Natural killer cell (primary cell): ENCODE data around the gene SHROOM3. TPM values are rescaled to one million over a fixed set of nuclear protein-coding genes. Genes with fewer than 3 reads are reported as not detected.

Experiments used
- ATAC-seq, 3 donors: fragments of 150-1000 bp in 2 of 3; fragments of 200-7000 bp in 1 of 3; cut with Tn5 transposase; 1 replicate in 1 of 3; 2 replicates in 2 of 3; pipeline ENCODE4 v1.10.0; 2021; ENCODE audit warnings: mild to moderate bottlenecking in 2 of 3, moderate library complexity in 2 of 3
- DNase-seq, 2 donors: peaks; one replicate each; pipeline versions ENCODE4 v3.0.0 to v3.0.0-alpha.2; 2013 to 2021; ENCODE audit warnings: mixed read lengths in 1 of 2
- H3K27ac ChIP-seq: one replicate; pipeline ENCODE4 v1.5.1; 2013; ENCODE audit warnings: mild to moderate bottlenecking, low read length
- H3K27me3 ChIP-seq: one replicate; pipeline ENCODE4 v1.6.1; 2013; ENCODE audit warnings: low read length; ENCODE audit not compliant: control insufficient read depth, insufficient read depth
- H3K36me3 ChIP-seq: one replicate; pipeline ENCODE4 v1.6.1; 2013; ENCODE audit warnings: low read length; ENCODE audit not compliant: control insufficient read depth, insufficient read depth
- H3K4me1 ChIP-seq: one replicate; pipeline ENCODE4 v1.6.1; 2013; ENCODE audit warnings: low read length; ENCODE audit not compliant: control insufficient read depth, insufficient read depth
- H3K4me3 ChIP-seq: one replicate; pipeline ENCODE4 v1.5.1; 2013; ENCODE audit warnings: low read length
- H3K9me3 ChIP-seq: one replicate; pipeline ENCODE4 v1.6.1; 2013; ENCODE audit warnings: low read length; ENCODE audit not compliant: control insufficient read depth, insufficient read depth
- H3K27ac Mint-ChIP-seq, 2 donors: one replicate each; pipeline ENCODE4 v1.8.0; 2022; ENCODE audit warnings: mild to moderate bottlenecking in 2 of 2, mixed read lengths in 2 of 2, moderate library complexity in 1 of 2
- H3K27me3 Mint-ChIP-seq, 2 donors: one replicate each; pipeline ENCODE4 v1.8.0; 2022; ENCODE audit warnings: low read depth in 2 of 2, mixed read lengths in 2 of 2
- H3K36me3 Mint-ChIP-seq: one replicate; pipeline ENCODE4 v1.8.0; 2022; ENCODE audit warnings: mixed read lengths
- H3K4me1 Mint-ChIP-seq, 2 donors: one replicate each; pipeline ENCODE4 v1.8.0; 2022; ENCODE audit warnings: mixed read lengths in 2 of 2
- H3K4me3 Mint-ChIP-seq: one replicate; pipeline ENCODE4 v1.8.0; 2022; ENCODE audit warnings: mild to moderate bottlenecking, moderate library complexity, mixed read lengths
- H3K9me3 Mint-ChIP-seq, 2 donors: one replicate each; pipeline ENCODE4 v1.8.0; 2022; ENCODE audit warnings: mixed read lengths in 2 of 2
- WGBS: methylation state at CpG from one replicate; pipeline ENCODE4 v1.1.7; 2013; ENCODE audit warnings: missing lambda C conversion rate; ENCODE audit not compliant: insufficient coverage; 5-methylcytosine and 5-hydroxymethylcytosine counted together
- intact Hi-C: fragments of 100-400 bp; cut with micrococcal nuclease; formaldehyde crosslinking; loops from one replicate; pipeline ENCODE4 v1.14.2; 2022
- total RNA-seq, 4 donors: library from RNA; stranded (reverse); fragments of 120-200 nt in 1 of 4; gene quantifications; one replicate each; pipeline versions ENCODE4 v1.2.3 to v1.2.4, GENCODE V29; 2013 to 2022
- TF ChIP-seq, protein P1 (sequence below): fragments of 200-600 bp; IDR thresholded peaks from one replicate; pipeline ENCODE4 v1.8.0; 2022; ENCODE audit warnings: antibody characterized with exemption

The SHROOM3 gene
- total RNA-seq, 3 donors from 2014 or later (not counting 1 experiment from before 2014, with no cell fraction given): 0.63 TPM; not detected in 2

DNA sequence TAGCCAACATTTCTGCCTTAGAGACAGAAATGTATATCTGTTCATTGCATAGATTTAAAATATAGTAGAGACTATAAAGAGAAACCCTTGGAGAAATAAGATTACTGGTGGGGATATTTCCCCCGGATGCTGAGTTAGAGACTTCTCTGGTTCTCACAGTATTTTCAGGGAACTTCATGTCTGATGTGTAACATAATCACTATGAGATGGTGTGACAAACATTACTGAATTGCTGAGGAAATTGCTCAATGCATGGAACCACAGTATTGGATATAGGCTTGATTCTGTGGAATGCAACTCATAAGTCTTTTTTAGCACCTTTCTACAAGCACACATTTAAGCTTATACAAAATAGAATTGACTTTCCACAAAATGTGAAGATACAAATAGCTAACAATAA, 310.2 kb downstream of the SHROOM3 start:
- H3K27ac ChIP-seq: no peak overlapping the region
- no peaks in the 10 kb centered on the region for H3K36me3 Mint-ChIP-seq
- no peak for ATAC-seq

DNA sequence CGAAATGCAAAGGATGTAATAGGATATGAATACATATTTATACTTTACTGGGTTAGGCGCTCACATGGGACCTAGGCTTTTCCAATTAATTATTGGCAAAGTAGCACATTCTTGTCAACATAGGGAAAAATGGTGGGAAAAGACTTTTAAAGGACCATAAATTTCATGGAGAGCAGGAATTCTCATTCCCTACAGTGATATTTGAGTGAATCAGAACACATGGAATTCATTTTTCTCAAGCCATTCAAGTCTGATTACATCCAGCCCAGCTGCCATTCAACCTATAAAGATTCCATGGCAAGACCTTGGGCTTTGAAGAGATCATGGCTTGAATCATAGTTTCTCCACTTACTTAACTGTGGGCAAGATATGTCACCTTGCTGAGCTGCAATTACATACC, 312.5 kb downstream of the SHROOM3 start:
- ATAC-seq (no peak), DNase-seq (no peak)
- Mint-ChIP-seq H3K4me1 (no peaks in the 10 kb centered on the region), H3K36me3 (no peaks in the 10 kb centered on the region), H3K27me3 (peaks cover 17 to 28% of the 10 kb centered on the region in 2 donors), H3K9me3 (peaks cover 0 to 2% of the 10 kb centered on the region in 2 donors), H3K4me3 (no peak overlapping the region), H3K27ac (no peak overlapping the region)
- 88% methylated on average over 1 of the region's 2 CpGs for WGBS
- intact Hi-C loops: no loop called here
- no peak overlapping the region for H3K27ac ChIP-seq
- H3K4me3 ChIP-seq: no peak overlapping the region
- TF ChIP-seq, protein P1, sequence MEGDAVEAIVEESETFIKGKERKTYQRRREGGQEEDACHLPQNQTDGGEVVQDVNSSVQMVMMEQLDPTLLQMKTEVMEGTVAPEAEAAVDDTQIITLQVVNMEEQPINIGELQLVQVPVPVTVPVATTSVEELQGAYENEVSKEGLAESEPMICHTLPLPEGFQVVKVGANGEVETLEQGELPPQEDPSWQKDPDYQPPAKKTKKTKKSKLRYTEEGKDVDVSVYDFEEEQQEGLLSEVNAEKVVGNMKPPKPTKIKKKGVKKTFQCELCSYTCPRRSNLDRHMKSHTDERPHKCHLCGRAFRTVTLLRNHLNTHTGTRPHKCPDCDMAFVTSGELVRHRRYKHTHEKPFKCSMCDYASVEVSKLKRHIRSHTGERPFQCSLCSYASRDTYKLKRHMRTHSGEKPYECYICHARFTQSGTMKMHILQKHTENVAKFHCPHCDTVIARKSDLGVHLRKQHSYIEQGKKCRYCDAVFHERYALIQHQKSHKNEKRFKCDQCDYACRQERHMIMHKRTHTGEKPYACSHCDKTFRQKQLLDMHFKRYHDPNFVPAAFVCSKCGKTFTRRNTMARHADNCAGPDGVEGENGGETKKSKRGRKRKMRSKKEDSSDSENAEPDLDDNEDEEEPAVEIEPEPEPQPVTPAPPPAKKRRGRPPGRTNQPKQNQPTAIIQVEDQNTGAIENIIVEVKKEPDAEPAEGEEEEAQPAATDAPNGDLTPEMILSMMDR: no peak
- H3K36me3 ChIP-seq: no peaks in the 10 kb centered on the region
- H3K9me3 ChIP-seq: no peaks in the 10 kb centered on the region
- H3K27me3 ChIP-seq: no peaks in the 10 kb centered on the region
- H3K4me1 ChIP-seq: no peaks in the 10 kb centered on the region

More for the DNA sequence above, 310.2 kb downstream of the SHROOM3 start:
- H3K27me3 ChIP-seq: no peaks in the 10 kb centered on the region
- Mint-ChIP-seq H3K4me3 (no peak overlapping the region), H3K27me3 (peaks cover 11 to 16% of the 10 kb centered on the region in 2 donors), H3K4me1 (no peaks in the 10 kb centered on the region), H3K27ac (no peak overlapping the region), H3K9me3 (no peaks in the 10 kb centered on the region)
- 87% methylated on average over 1 of the region's 1 CpG for WGBS
- intact Hi-C loops: no loop called here
- TF ChIP-seq, protein P1: no peak
- H3K36me3 ChIP-seq: no peaks in the 10 kb centered on the region
- H3K4me1 ChIP-seq: no peaks in the 10 kb centered on the region
- H3K4me3 ChIP-seq: no peak overlapping the region
- DNase-seq: no peak
- H3K9me3 ChIP-seq: no peaks in the 10 kb centered on the region

DNA sequence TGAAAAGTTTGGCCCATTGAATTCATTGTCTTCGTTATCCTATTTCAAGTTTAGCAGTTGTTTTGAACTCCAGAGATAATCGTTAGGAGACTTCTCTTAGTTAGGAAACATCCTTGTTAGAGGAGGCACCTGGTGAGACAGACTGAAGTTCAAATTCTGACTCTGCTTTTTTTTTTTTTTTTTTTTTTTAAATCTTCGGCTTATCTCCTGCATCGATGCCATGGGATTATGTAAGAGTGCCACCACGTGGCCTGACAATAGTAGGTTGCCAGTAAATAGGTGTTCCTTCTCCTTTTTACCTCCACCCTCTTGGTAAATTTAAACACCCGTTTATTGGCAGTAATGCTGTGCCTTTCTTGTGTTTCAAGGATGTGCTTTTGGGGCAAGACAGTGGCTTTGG, 313.6 kb downstream of the SHROOM3 start:
- H3K27me3 Mint-ChIP-seq: peaks cover 20 to 31% of the 10 kb centered on the region in 2 donors
- Histone ChIP-seq H3K36me3 (no peaks in the 10 kb centered on the region), H3K4me1 (no peaks in the 10 kb centered on the region), H3K4me3 (no peak overlapping the region), H3K27ac (no peak overlapping the region), H3K27me3 (no peaks in the 10 kb centered on the region), H3K9me3 (no peaks in the 10 kb centered on the region)
- DNase-seq (peak in 1 of 2 donors; percentile 29), ATAC-seq (no peak)
- no peak overlapping the region for H3K4me3 Mint-ChIP-seq
- H3K9me3 Mint-ChIP-seq: peaks cover 0 to 2% of the 10 kb centered on the region in 2 donors
- WGBS: 31% methylated on average over 3 of the region's 6 CpGs
- intact Hi-C loops: no loop called here
- TF ChIP-seq, protein P1: no peak
- no peaks in the 10 kb centered on the region for H3K36me3 Mint-ChIP-seq
- H3K27ac Mint-ChIP-seq: no peak overlapping the region
- H3K4me1 Mint-ChIP-seq: no peaks in the 10 kb centered on the region

DNA sequence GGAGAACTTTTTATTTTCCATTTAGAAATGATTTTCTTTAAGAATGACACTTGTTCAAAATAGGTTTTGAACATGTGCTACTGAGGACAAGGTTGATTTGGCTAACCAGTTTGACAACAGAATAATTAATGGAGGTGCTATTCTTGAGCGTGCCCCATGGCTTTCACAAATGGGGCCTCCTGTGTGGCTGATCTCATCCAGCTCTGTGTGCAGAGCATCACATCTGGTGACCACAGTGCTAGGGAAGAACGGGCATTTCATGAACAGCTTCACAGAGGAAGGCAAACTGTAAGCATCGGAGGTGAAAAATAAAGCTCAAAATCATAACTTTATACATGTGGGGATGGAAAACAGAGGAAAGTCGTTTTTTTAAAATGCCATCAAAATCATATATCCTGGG, 314.3 kb downstream of the SHROOM3 start:
- WGBS: 85% methylated on average over 3 of the region's 4 CpGs
- H3K9me3 Mint-ChIP-seq: peaks cover 0 to 2% of the 10 kb centered on the region in 2 donors
- H3K27me3 Mint-ChIP-seq: peaks cover 17 to 26% of the 10 kb centered on the region in 2 donors
- intact Hi-C loops: no loop called here
- no peaks in the 10 kb centered on the region for H3K27me3 ChIP-seq
- no peaks in the 10 kb centered on the region for H3K36me3 Mint-ChIP-seq
- H3K27ac Mint-ChIP-seq: no peak overlapping the region
- TF ChIP-seq, protein P1: no peak
- ATAC-seq (no peak), DNase-seq (no peak)
- no peak overlapping the region for H3K27ac ChIP-seq
- no peaks in the 10 kb centered on the region for H3K36me3 ChIP-seq
- no peaks in the 10 kb centered on the region for H3K4me1 ChIP-seq
- no peak overlapping the region for H3K4me3 Mint-ChIP-seq
- H3K9me3 ChIP-seq: no peaks in the 10 kb centered on the region
- H3K4me3 ChIP-seq: no peak overlapping the region
- no peaks in the 10 kb centered on the region for H3K4me1 Mint-ChIP-seq
